ENCODE measurements around the gene PCDHGA6.
"Not testable (repeated sequence)": the region's sequence is repeated elsewhere in the genome, so short reads cannot be mapped to it uniquely, and the experiment has no call there.

Gene PCDHGA6

GRCh38 chr5:141392429-141393198 lies 18.9 kb downstream of the PCDHGA6 start, which contains the start of gene PCDHGA8:
Gene PCDHGA8, plus strand, starts transcription at chr5:141392633. Its CDS starts 181 bp downstream, at chr5:141392814.
- DNase-seq (ENCODE audit: low read depth): no peak

- DNase-seq (ENCODE audit: low read depth): no peak
Measured at GRCh38 chr5:141393267-141393666, 19.6 kb downstream of the PCDHGA6 start.

DNA sequence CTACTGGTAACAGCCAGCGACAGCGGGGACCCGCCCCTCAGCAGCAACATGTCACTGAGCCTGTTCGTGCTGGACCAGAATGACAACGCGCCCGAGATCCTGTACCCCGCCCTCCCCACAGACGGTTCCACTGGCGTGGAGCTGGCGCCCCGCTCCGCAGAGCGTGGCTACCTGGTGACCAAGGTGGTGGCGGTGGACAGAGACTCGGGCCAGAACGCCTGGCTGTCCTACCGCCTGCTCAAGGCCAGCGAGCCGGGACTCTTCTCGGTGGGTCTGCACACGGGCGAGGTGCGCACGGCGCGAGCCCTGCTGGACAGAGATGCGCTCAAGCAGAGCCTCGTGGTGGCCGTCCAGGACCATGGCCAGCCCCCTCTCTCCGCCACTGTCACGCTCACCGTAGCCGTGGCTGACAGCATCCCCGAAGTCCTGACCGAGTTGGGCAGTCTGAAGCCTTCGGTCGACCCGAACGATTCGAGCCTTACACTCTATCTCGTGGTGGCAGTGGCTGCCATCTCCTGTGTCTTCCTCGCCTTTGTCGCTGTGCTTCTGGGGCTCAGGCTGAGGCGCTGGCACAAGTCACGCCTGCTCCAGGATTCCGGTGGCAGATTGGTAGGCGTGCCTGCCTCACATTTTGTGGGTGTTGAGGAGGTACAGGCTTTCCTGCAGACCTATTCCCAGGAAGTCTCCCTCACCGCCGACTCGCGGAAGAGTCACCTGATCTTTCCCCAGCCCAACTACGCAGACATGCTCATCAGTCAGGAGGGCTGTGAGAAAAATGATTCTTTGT lies 20.9 kb downstream of the PCDHGA6 start:
- not testable (repeated sequence) for DNase-seq (ENCODE audit: low read depth)

GRCh38 chr5:141397756-141398551 lies 24.3 kb downstream of the PCDHGA6 start, which contains the start of gene PCDHGB5:
Gene PCDHGB5, plus strand, starts transcription at chr5:141397947. Its CDS starts 181 bp downstream, at chr5:141398128.
- DNase-seq (ENCODE audit: low read depth): not testable (repeated sequence)

GRCh38 chr5:141398608-141399007 lies 24.9 kb downstream of the PCDHGA6 start:
- no peak for DNase-seq (ENCODE audit: low read depth)

DNA sequence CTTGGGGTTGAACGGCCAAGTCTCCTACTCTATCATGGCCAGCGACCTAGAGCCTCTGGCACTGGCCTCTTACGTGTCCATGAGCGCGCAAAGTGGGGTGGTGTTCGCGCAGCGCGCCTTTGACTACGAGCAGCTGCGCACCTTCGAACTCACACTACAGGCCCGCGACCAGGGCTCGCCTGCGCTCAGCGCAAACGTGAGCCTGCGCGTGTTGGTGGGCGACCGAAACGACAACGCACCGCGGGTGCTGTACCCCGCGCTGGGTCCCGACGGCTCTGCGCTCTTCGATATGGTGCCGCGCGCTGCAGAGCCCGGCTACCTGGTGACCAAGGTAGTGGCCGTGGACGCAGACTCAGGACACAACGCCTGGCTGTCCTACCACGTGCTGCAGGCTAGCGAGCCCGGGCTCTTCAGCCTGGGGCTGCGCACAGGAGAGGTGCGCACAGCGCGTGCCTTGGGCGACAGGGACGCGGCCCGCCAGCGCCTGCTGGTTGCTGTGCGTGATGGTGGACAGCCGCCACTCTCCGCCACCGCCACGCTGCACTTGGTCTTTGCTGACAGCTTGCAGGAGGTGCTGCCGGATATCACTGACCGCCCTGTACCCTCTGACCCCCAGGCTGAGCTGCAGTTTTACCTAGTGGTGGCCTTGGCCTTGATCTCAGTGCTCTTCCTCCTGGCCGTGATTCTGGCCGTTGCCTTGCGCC lies 26.0 kb downstream of the PCDHGA6 start:
- no peak for DNase-seq (ENCODE audit: low read depth)

DNA sequence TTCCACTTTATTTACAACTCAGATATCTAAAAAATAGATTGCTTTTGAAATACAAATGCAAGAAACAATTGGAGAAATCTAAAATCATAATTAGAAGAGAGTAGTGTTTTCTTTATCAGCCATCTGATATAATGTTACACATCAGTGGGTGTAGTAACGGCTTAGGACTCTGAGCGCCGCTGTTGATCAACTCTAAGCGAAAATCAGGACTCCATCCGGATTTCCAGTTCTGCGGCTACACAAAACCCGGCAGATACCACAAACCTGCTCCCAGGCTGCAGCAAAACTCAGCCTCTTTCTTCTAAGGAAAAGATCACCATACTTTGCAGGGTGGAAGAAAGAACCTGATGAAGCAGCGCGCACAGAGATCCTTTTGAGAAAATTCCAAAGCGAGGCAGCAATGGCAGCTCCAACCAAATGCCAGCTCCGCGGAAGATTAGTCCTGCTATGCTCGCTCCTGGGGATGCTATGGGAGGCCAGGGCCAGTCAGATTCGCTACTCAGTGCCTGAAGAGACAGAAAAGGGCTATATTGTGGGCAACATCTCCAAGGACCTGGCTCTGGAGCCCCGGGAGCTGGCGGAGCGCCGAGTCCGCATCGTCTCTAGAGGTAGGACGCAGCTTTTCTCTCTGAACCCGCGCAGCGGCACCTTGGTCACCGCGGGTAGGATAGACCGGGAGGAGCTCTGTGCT lies 29.0 kb downstream of the PCDHGA6 start, which contains the start of gene PCDHGA9:
Gene PCDHGA9 (plus strand): TSS at position 226 of the 691 bp plus-strand sequence. CDS start 175 bp downstream, at position 401.
- no peak for DNase-seq (ENCODE audit: low read depth)

GRCh38 chr5:141403387-141403786 lies 29.7 kb downstream of the PCDHGA6 start:
- no peak for DNase-seq (ENCODE audit: low read depth)

- DNase-seq (ENCODE audit: low read depth): not testable (repeated sequence)
Measured at GRCh38 chr5:141407790-141408505, 34.3 kb downstream of the PCDHGA6 start, which contains the start of gene PCDHGB6. Gene PCDHGB6, plus strand, starts transcription at chr5:141408021. Its CDS starts 182 bp downstream, at chr5:141408203.

DNA sequence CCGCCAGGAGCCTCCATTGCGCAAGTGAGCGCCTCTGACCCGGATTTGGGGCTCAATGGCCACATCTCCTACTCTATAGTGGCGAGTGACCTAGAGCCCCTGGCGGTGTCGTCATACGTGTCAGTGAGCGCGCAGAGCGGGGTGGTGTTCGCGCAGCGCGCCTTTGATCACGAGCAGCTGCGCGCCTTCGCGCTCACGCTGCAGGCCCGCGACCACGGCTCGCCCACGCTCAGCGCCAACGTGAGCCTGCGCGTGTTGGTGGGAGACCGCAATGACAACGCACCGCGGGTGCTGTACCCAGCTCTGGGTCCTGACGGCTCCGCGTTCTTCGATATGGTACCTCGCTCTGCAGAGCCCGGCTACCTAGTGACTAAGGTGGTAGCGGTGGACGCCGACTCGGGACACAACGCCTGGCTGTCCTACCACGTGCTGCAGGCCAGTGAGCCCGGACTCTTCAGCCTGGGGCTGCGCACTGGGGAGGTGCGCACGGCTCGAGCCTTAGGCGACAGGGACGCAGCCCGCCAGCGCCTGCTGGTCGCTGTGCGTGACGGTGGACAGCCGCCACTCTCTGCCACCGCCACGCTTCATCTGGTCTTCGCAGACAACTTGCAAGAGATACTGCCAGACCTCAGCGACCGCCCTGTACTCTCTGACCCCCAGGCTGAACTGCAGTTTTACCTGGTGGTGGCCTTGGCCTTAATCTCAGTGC lies 36.1 kb downstream of the PCDHGA6 start:
- DNase-seq (ENCODE audit: low read depth): no peak

GRCh38 chr5:141411575-141411974 lies 37.9 kb downstream of the PCDHGA6 start:
- no peak for DNase-seq (ENCODE audit: low read depth)

DNA sequence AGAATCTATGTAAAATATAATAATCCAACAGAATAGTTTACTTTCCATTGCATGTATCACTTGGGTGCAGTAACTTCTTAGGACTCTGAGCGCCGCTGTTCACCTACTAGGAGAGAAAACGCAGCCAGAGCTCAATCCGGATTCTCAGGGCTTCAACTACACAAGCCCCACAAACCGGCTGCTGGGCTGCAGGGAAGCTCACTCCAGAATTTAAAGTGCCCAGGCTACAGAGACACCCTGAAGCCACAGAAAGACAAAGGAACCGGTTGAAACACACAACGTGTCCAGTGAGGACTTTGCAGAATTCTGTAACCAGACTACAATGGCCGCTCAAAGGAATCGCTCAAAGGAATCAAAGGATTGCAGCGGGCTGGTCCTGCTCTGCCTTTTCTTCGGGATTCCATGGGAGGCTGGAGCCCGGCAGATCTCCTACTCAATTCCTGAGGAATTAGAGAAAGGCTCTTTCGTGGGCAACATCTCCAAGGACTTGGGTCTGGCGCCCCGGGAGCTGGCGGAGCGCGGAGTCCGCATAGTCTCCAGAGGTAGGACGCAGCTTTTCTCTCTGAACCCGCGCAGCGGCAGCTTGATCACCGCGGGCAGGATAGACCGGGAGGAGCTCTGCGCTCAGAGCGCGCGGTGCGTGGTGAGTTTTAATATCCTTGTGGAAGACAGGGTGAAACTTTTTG lies 39.3 kb downstream of the PCDHGA6 start, which contains the start of gene PCDHGA10:
Gene PCDHGA10 (plus strand): TSS at position 134 of the 686 bp plus-strand sequence. CDS start 189 bp downstream, at position 323.
- DNase-seq (ENCODE audit: low read depth): peak; percentile 49

GRCh38 chr5:141413540-141414069 lies 39.9 kb downstream of the PCDHGA6 start:
- DNase-seq (ENCODE audit: low read depth): no peak

DNA sequence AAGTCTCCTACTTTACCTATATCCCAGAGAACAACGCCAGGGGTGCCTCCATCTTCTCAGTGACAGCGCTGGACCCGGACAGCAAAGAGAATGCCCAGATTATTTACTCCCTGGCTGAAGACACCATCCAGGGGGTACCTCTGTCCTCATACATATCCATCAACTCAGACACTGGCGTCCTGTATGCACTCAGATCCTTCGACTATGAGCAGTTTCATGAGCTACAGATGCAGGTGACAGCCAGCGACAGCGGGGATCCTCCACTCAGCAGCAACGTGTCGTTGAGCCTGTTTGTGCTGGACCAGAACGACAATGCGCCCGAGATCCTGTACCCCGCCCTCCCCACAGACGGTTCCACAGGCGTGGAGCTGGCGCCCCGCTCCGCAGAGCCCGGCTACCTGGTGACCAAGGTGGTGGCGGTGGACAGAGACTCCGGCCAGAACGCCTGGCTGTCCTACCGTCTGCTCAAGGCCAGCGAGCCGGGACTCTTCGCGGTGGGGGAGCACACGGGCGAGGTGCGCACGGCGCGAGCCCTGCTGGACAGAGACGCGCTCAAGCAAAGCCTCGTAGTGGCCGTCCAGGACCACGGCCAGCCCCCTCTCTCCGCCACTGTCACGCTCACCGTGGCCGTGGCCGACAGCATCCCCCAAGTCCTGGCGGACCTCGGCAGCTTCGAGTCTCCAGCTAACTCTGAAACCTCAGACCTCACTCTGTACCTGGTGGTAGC lies 41.0 kb downstream of the PCDHGA6 start:
- DNase-seq (ENCODE audit: low read depth): not testable (repeated sequence)

DNA sequence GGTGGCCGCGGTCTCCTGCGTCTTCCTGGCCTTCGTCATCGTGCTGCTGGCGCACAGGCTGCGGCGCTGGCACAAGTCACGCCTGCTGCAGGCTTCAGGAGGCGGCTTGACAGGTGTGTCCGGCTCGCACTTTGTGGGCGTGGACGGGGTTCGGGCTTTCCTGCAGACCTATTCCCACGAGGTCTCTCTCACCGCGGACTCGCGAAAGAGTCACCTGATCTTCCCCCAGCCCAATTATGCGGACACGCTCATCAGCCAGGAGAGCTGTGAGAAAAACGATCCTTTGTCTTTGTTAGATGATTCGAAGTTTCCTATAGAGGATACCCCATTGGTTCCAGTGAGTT lies 41.6 kb downstream of the PCDHGA6 start:
- not testable (repeated sequence) for DNase-seq (ENCODE audit: low read depth)

- DNase-seq (ENCODE audit: low read depth): peak; percentile 63
Measured at GRCh38 chr5:141417494-141418172, 43.9 kb downstream of the PCDHGA6 start, which contains the start of gene PCDHGB7. Gene PCDHGB7, plus strand, starts transcription at chr5:141417677. Its CDS starts 183 bp downstream, at chr5:141417860.
